ENCODE measurements around the gene SEMA3C.

SEMA3C gene

DNA sequence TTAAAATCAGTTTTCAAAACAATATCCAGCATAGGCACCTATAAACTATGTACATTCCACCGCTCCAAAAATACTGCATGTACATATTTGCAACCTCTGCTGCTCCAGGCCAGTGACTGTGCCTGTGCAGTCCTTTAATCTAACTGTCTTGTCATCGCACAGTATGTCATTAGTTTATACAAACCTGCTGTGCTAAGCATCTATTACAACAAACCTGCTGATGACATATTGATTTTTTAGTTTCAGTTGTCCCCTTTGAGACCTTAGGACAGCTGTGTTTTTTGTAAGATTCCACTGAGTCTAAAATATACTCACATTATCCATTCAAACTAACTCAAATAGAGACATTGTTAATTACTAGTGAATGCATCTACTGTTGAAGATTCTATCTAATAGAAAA is 33.1 kb downstream of the SEMA3C start:
- peak; percentile 56 for DNase-seq (ENCODE audit: low spot score)

DNA sequence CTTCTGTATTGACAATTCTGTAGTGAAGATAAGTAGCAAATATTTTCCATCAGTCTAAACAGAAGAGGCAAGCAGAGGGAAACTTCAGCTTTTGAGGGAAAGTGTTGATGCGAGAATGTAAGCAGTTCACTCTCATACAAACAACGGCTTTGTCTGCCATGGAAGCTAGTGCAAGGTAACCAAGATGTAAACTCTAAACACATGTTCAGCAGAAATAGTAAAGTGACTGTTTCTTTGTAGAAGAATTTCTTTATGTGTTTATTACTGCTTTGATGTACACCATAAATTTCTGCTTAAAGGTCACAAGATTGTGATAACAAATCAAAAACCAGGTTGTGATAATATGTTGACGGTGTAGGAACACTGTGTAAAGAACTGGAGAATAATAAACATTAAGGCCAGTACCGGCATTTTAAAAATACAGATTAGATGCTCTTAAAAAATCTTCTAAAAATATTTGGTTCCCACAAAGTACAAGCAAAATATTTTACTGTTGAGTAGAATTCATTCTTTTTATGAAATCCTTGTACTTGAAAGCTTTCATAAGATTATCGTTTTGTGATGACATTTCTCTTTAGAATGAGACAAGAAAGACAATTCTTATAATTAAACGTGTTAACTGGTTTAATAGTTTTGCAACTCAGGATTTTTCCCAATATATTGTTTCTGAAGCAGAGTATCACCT is 34.2 kb downstream of the SEMA3C start:
- no peak for DNase-seq (ENCODE audit: low spot score)

DNA sequence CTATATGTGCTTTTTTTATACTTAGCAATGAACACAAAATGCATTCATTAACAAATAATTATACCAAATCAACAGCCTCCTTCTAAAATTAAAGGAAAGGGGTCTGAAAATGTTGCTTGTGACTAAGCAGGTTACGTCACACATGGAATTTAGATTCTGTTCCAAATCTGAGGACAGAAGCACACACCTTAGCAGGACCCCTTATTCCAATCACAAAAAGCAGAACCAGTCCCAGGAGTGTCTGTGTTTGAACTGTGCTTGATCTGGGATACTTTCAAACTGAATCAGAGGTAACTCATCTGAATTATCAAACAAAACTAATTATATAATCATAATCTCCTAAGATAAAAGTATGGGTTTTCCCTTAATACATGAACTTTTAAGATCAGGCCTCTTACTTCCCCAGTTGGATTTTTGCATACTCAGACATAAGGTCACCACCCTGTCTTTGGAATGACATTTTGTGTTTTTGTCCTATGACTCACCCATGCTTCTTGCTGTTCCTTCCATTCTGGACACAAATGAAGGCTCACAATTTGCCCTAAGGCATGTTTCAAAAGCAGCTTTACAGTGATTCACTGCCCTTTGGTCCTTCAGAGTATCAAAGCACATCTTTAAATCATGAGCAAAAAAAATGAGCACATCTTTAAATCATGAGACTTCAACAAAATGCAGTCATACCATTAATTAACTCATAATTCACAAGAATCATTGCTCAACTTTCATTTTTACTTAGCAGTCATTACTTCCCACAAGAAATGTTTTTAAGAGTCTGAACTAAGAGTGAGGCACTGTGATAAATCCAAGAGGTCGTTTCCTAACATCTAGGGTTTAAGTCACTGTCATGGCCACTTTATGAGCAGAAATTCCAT is 35.5 kb downstream of the SEMA3C start:
- DNase-seq (ENCODE audit: low spot score): no peak

DNA sequence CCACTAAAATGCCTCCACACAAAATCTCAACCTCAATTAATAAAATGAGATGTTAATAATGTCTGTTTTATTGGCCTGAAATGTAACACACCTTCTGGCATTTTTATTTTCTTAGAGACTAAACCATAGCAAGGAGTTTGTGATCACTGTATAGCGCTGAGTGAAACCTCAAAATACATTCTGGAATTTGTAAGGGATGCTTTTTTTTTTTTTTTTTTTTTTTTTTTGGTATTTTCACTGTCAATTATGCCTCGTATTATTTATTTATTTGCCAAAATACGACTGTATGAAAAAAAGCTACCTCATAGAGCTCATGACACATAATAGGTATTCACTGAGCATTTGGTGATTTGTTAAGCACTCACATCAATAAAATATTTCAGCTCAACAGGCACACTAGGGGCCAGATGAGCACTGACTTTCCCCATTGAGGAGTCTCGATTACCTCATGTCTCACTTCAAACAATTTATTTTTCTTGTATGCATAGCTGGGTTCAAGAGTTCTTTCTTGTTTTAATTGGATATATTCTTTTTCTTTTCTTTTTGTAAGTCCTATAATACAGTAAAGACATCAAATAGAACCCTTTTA is 36.5 kb downstream of the SEMA3C start:
- DNase-seq (ENCODE audit: low spot score): no peak

DNA sequence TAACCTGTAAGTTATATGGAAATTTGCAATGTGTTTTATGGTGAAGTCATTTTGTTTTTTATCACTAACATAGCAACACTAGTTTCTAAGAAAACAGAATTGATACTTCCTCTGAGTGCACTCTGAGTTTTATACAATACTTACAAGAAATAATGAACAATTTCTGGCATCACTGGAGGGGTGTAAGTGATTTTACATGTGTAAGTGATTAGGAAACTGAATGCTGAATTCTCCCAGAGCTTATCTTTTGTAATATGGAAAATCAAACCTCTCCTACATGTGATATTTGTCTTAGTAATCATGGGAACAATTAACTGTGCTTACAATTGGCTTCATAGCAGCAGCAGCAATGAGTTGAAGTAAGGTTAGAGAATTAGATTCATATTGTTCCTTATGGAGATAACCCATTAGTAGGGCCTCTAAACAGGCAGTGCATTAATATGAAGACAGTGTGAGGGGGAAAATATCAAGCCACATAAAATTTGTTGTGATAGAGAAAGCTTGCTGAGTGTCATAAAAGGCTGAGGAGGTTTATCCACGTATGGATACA is 37.4 kb downstream of the SEMA3C start:
- no peak for DNase-seq (ENCODE audit: low spot score)

DNA sequence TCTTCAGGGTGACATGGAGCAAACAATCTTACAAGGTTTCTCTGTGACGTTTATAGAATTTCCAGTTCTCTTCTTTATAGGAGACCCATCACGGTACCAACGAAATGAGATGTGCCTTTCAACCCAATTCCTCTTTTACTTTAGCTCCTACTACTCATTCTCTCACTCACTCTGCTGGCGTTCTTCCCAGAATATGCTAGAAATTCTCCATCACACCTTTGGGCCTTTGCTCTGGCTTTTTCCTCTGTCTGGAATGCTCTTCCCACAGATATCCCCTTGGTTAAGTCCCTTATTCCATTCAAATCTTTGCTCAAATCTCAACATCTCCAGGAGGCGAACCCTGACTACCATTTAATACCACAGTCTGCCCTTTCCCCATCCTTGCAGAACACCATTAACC is 39.0 kb downstream of the SEMA3C start:
- DNase-seq (ENCODE audit: low spot score): no peak

DNA sequence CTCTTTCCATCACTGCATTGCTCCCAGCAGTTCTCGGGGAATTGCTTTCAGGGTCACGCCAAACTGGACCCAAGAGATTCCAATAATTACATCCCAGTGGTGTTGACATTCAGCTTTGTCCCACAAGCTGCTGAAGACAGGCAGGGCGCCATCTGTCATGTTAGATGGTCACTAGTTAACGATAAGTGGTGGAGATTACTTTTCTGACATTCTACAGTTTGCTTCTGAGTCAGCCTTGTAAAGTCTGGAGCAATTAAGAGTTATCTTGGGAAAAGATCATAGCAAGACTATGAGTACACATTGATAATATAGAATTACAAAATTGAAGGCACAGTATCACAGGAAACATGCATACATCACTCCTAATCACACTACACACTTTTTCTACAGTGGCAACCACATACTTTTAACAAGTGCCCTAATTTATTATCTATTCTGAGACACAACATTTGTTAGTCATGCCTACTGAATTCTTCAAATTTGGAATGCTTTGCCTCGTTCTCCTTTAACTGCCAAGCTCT is 41.9 kb downstream of the SEMA3C start:
- DNase-seq (ENCODE audit: low spot score): no peak

DNA sequence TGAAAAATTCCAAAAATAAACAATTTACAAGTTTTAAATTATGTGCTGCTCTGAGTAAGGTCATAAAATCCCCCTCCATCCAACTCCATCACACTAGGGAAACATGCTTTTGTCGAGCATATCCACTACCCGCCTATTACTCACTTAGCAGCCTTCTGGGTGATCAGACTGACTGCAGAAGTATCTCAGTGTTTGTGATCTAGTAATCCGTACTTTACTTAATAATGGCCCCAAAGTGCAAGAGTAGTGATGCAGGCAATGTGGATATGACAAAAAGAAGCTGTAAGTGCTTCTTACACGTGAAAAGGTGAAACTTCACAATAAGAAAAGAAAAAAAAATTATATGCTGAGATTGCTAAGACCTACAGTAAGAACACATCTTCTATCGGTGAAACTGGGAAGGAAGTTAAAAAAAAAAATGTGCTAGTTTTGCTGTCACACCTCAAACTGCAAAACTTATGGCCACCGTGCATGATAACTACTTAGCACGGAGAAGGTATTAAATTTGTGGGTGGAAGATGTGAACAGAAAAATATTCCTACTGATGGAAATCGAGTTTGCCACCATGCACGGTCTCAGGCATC is 43.2 kb downstream of the SEMA3C start:
- DNase-seq (ENCODE audit: low spot score): no peak

DNA sequence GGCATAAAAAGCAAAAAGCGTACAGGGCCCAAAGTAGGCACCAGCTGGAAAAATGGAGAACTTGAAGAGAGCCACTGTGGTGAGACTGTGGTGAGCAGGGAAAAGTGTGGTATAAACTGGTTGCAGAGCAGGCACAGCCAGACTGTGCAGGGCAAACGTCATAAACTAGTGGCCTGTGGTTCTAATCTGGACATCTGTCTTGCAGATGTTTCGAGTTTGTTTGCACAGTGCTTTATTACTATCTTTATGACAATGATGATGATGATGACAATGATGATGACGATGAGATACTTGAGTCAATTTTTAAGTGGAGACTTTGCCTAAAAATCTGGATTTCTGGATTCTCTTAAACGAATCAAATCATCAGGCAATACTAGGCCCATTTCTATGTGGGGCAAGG is 45.7 kb downstream of the SEMA3C start:
- no peak for DNase-seq (ENCODE audit: low spot score)

DNA sequence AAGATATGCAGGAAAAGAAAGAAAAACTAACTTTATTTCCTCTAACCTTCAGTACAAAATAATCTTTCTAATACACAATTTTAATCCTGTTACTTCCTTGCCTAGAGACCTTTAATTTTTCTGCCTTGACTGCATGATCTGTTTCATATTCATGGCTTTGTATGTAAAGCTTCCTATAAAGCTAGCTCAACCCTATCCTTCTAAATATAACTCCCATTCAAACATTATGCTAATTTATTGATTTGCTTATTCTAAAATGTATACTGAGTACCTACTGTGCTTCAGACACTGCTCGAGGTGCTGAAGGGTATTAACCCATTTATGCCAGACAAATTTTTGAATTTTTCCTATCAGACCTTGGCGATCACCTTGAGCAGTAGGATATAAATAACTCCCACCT is 47.6 kb downstream of the SEMA3C start:
- DNase-seq (ENCODE audit: low spot score): no peak

DNA sequence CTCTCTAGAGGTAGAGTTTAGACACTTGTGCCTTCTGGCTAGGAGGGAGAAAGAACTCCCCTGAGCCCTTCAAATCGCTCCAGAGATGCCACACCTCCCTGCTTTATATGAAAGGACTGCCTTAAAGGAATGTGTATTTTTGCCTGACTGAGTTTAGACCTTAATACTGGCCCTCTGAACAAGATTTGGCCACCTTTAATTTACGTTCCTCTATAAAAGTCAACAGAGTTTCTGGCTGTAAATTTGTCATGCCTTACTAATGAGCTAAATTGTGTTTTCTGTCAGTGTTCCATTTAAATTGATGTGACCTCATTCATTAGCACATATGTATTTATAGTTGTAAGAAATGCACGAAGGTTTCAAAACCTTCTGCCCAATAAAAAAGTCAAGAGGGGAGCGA is 48.0 kb downstream of the SEMA3C start:
- no peak for DNase-seq (ENCODE audit: low spot score)

DNA sequence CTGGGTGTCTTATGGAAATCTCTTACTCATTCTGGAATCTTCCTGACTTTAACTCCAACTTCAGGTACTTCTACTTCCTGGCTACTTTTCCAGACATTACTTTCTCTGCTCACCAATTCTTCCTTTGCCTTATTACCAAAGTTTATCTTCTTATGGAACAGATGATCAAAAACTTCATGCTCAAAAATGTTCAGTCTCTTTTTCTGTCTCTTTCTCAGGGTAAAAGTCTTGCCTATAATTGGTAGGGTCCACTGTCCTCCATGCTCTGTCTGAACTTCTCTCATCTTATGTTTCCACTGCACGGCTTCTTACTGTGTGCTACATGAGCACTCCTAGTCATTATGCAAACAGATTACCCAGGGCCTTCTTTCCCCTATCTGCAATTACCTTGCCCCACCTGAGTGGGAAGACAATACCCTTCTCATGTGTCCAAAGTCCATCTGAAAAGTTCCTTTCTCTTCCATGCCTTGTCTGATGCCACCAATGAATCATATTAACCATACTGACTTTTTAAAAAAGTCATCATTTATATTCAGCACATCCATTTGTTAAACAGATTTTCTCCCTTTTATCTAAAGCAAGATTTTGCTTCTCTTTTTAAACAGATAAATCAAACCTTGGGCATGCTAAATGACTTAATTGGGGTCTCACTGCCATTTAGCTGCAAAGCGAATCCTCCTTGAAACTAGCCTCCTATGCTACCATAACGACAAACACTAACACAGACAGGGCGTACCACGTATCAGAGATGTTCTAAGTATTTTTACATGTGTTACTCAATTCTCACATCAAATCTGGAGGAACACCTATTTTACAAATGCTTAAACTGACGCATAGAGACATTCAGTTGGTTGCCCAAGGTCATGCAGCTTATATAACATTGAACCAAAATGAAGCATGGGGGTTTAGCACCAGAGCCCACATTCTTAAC is 48.8 kb downstream of the SEMA3C start:
- no peak for DNase-seq (ENCODE audit: low spot score)

DNA sequence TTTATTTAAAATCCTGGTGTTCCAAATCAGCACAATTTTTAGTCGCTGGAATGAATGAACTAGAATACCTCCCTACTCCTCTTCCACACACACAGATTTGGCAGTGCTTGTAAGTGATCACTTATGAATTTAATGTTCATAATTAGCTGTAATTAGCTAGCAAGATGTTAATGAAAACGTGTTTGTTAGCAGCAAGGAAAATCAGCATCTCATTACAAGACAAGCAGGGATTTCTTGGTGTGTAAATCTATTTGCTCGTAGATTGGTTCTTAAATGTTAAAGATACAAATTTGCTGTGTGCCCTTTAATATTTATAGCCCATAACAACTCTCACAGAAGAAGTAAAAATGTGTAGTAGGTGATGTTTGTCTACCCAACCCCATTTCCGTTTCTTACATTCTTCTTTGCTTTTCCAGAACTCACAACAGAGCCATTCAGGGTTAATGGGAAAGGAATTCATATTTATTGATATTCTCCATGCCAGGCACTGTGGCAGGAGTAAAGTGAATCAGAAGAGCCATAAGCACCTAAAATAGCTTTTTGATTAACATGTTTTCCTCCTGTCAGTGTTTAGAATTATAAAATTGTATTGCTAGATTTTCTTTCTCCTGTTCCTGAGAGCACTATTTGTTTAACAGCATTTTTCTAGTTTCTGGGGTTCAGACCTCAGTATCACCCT is 49.6 kb downstream of the SEMA3C start:
- no peak for DNase-seq (ENCODE audit: low spot score)

DNA sequence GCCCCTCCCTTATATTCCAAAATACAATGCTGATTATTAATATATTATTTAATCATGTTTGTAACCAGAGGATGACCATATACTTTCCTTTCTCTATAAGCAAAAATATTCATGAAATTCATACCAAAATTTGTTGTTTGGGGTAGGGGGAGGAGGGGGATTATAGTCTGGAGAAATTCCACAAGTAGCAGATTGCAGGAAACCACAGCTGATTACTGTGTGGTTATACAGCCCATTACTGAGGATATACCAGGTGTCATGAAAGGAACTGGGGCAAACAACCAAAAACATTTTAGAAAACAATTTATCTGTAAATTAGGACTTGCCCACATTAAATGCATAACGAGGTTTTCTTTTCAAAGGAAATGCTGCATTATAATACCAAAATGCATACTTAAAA is 50.3 kb downstream of the SEMA3C start:
- DNase-seq (ENCODE audit: low spot score): no peak

DNA sequence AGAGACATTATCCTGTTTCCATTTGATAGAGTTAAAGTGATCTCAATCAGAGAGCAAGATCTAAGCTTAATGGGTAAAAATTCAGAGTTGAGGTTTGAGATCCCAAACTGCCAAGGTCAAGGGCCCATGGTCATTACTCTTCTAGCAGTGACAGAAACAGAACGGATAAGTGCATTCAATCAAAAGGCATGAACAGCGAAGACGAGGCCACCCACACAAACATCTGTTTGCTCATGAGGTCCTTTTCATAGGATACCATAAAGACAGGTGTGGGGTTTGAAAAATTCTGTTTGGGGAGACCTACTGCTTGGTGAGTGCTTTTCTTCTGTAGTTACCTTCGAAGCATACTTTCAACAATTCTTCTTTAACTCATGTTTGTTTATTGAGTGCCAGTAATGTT is 58.3 kb downstream of the SEMA3C start:
- no peak for DNase-seq (ENCODE audit: low spot score)

DNA sequence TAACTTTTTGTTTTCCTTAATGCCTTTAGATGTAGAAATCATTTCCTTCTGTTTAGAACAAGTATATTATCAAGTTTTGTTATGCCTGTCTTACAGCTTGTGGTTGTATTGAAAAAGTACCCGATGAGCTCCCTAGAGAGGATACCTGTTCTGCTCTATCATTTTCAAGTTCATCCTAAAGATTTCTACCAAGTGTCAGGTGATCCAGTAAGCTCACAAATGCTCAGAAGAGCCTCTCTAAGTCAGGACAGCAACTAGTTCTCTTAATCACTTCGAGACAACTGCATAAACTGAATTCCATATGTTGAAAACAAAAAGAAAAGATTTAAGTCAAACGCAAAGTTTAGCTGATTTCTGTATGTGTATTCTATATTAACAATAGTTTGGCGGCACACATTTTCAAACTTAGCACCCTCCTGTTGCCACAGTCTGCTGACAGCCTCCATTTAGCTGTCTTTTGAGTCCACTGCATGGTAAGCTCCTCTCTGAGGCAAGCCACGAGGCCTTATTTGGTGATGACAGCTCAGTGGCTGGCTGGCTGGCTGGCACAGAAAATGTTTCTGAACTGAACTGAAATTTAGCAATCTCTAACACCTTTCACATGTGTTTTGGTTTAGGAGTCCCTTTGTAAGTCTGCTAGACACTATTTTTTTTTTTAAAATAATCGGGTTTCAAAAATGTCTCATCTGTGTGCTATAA is 59.4 kb downstream of the SEMA3C start:
- DNase-seq (ENCODE audit: low spot score): peak; percentile 17

DNA sequence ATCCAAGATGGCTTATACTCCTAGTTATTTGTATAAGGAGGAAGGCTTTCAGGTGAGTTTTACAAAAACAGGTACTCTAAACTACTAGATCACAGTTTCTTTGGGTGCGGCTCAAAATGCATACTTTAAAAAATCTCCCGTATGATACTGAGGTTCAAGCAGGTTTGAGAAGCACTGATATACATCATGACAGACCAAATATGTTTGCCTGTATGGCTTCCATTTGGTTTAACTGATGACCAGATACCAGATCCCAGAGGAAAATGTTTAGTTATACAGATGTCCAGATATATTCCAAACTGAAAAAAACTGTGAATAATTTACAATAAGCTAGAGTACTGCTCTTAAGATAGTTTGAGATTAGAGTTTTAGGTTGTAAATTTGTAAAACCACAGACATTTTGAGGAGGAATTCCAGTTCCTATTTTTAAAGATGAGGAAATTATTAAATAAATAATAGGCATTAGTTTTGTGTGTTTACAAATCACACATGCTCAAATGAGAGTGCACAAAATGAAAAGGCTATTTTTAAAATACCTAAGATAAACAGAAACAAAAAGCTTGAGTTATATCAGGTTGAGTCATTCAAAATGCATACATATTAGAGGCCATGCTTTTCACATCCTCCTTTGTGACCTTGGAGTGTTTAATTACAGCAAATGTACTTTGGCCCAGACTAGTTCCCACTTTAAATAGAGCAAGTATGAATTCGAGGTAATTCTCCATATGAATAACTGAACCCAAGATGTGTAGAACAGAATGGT is 60.5 kb downstream of the SEMA3C start:
- DNase-seq (ENCODE audit: low spot score): no peak

DNA sequence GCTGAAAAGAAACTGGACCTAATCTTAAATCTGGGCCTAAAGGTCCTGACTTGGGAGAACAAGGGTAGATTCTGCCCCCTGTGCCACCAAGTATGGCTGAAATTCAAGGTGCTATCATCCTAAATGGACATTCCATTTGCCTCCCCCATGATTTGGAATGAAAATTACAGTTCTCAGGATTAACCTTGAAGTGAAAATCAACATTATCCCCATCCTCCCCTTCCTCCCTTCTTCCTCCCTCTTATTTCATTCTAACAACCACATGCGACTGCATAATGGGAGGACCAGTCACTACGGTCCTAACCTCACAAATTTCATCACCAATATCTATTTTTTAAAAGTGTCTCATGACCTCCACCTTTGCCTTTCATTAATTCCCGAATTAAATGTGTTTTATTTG is 62.1 kb downstream of the SEMA3C start:
- DNase-seq (ENCODE audit: low spot score): no peak

DNA sequence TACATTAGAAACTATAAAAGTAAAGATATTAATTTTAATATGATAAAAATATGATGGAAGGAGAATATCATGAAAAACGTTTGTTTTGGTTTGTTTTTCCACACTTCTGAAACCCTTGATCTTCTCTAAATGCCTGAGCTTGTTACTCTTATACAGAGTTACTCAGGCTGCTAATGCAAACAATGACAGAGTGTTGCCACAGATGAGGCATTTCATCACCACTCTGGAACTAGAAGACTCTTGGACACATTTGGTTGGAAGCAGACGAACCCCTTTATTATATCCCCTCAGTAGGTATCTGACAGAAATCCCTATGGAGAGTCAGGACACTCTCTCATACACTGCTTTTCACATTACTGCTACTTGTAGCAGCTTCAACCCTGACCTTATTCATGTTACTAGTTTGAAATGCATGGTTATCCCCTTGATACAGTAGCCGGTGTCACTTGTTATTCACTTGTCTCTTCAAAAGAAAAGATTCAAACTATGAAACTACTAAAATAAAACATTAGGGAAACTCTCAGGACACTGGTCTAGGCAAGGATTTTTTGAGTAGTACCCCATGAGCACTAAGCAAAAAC is 66.9 kb downstream of the SEMA3C start:
- no peak for DNase-seq (ENCODE audit: low spot score)
